H1 (cell line): ENCODE results near the gene ZNF350. TPM values are rescaled to one million over a fixed set of nuclear protein-coding genes. Genes with fewer than 3 reads are reported as not detected.

Experiments
- CBX5 ChIP-seq: fragments of 300-800, 300-1000 bp; sonication (generic); IDR thresholded peaks from 2 replicates; pipeline ENCODE4 v1.7.1; 2016; ENCODE audit warnings: antibody characterized with exemption, low read length, low read depth
- EP300 ChIP-seq, 2 experiments: IDR thresholded peaks; 1 replicate in 1 of 2; 2 replicates in 1 of 2; pipeline ENCODE4 v1.6.1; 2011 to 2012; ENCODE audit warnings: low read depth in 2 of 2, low read length in 2 of 2, mild to moderate bottlenecking in 2 of 2, borderline replicate concordance in 1 of 2, inconsistent platforms in 1 of 2, moderate library complexity in 1 of 2
- FOSL1 ChIP-seq: IDR thresholded peaks from 2 replicates; pipeline ENCODE4 v1.6.1; 2011; ENCODE audit warnings: mild to moderate bottlenecking, low read depth, low read length, moderate library complexity; ENCODE audit not compliant: insufficient read depth
- HDAC2 ChIP-seq, 2 experiments: fragments of 300-600 bp in 1 of 2; sonication (generic) in 1 of 2; IDR thresholded peaks; 2 replicates each; pipeline ENCODE4 v1.6.1; 2011 to 2012; ENCODE audit warnings: low read depth in 2 of 2, low read length in 2 of 2, mild to moderate bottlenecking in 2 of 2, moderate library complexity in 2 of 2, borderline replicate concordance in 1 of 2, inconsistent platforms in 1 of 2
- KDM5A ChIP-seq: fragments of 200-600 bp; IDR thresholded peaks from 2 replicates; pipeline ENCODE4 v1.7.1; 2012; ENCODE audit warnings: mild to moderate bottlenecking, low read length, inconsistent platforms, mixed read lengths
- RAD21 ChIP-seq, 2 experiments: IDR thresholded peaks in 1 of 2; conservative IDR thresholded peaks in 1 of 2; 2 replicates each; pipeline ENCODE4 v1.6.1; 2011; ENCODE audit warnings: low read depth in 2 of 2, low read length in 2 of 2, improper control_type of control experiment in 1 of 2, inconsistent platforms in 1 of 2, mild to moderate bottlenecking in 1 of 2, moderate library complexity in 1 of 2
- polyA plus RNA-seq, 7 experiments: library from polyadenylated mRNA; depleted of rRNA in 3 of 7; stranded (reverse) in 5 of 7; unstranded in 2 of 7; fragments of >200 nt in 5 of 7; fragments of 200-250 nt in 2 of 7; gene quantifications; 1 replicate in 5 of 7; 2 replicates in 1 of 7; 4 replicates in 1 of 7; pipeline versions ENCODE4 v1.2.1 to v1.2.3, GENCODE V29; 2011 to 2013; ENCODE audit warnings: missing spikeins in 2 of 7, mixed read lengths in 2 of 7
- total RNA-seq: library from RNA; stranded (reverse); fragmentation: NEBNext Ultra II Directional; extraction: Animal tissue kit (Norgen Biotek cat#: 25700); gene quantifications from 2 replicates; pipeline ENCODE4 v1.2.1, GENCODE V29; 2021

Gene ZNF350
- total and polyA plus RNA-seq, 2 of the 8 experiments (the other 6 are each of a cell fraction or from before 2014, with no cell fraction given) = 1.7 to 5.3 TPM

DNA sequence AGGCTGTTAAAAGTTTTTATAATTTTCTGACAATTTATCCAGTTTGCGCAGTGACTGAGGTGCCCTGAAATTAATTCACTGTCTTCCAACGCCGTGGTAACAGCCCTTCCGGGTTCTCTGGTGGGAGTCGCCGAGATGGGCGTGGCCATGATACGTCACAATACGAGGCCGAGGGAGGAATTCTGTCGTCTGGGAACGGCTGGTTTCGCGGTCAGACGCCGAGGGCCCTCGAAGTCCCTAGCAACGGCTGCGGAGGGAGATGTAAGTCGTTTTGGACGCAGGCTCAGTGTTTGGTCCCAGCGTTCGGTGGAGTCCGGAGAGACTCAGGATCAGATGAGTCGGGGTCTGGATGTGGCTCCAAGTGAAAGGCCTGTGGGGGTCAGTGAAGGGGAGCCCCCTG is 37.7 kb downstream of the ZNF350 start (continued):
- TF ChIP-seq RAD21 (IDR thresholded peaks at IDR 0.05 in 1 of 2, conservative IDR thresholded peaks at IDR 0.05 in 1 of 2; ENCODE audit: low read depth in 2 of 2, low read length in 2 of 2) = no peak
- TF ChIP-seq KDM5A = no peak
- no peak for TF ChIP-seq FOSL1
- TF ChIP-seq HDAC2 (IDR thresholded peaks at IDR 0.05; ENCODE audit: borderline replicate concordance in 1 of 2, low read depth in 2 of 2, low read length in 2 of 2) = no peak
- no peak for TF ChIP-seq EP300 (IDR thresholded peaks at IDR 0.05; ENCODE audit: borderline replicate concordance in 1 of 2, low read depth in 2 of 2, low read length in 2 of 2)
- no peak for TF ChIP-seq CBX5
